Astrocyte (in vitro differentiated cells and primary cell): ENCODE data around the gene SLC25A13.

Source experiments
- CTCF ChIP-seq: IDR thresholded peaks from 2 replicates; pipeline ENCODE4 v1.5.1; 2011; ENCODE audit warnings: low read depth, mild to moderate bottlenecking, inconsistent platforms, low read length, moderate library complexity; ENCODE audit not compliant: insufficient read depth
- EZH2 ChIP-seq: IDR thresholded peaks from 2 replicates; pipeline ENCODE4 v1.6.1; 2012; ENCODE audit warnings: mild to moderate bottlenecking, low read length, inconsistent platforms; ENCODE audit not compliant: insufficient read depth

DNA sequence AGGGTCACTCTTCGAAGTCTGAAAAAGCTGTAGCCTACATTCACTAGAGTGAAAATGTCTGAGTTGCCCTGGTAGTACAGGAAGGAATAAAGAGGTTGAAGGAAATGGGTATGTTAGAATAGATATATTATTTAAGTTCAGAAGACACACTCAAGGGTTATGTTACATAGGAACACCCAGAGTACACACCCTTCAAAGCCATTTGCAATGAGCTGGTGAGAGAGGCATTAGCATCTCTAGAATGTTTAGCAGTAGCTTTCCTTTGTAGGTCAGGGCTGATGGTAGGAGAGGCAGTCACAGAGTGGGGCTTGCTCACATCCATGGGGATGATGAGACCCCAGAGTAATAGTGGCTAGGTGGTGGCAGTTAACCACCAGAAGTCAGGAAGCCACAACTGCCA, 221.2 kb downstream of the SLC25A13 start:
- TF ChIP-seq CTCF (no peak), EZH2 (no peak)
